NB4 (cell line): Measurements from ENCODE around the gene CRISPLD2.

Source experiments
- DNase-seq: peaks from one replicate; pipeline ENCODE4 v3.0.0; 2010; ENCODE audit warnings: low read depth
- H3K4me3 ChIP-seq: one replicate; pipeline ENCODE4 v1.5.1; 2011; ENCODE audit warnings: mild to moderate bottlenecking, low read depth, low read length, moderate library complexity
- CTCF ChIP-seq: IDR thresholded peaks from one replicate; pipeline ENCODE4 v1.5.1; 2012; ENCODE audit warnings: low read depth, low read length
- MAX ChIP-seq: IDR thresholded peaks from 2 replicates; pipeline ENCODE4 v1.6.1; 2011; ENCODE audit warnings: low read depth, low read length
- MYC ChIP-seq: IDR thresholded peaks from 2 replicates; pipeline ENCODE4 v1.6.1; 2011; ENCODE audit warnings: low read depth, low read length
- POLR2A ChIP-seq: IDR thresholded peaks from 2 replicates; pipeline ENCODE4 v1.6.1; 2011; ENCODE audit warnings: mild to moderate bottlenecking; ENCODE audit not compliant: insufficient read length; ENCODE audit errors: extremely low read depth

Gene CRISPLD2

GRCh38 chr16:84942786-84943185, 123.0 kb downstream of the CRISPLD2 start:
- no peak overlapping the region for H3K4me3 ChIP-seq
- no peak for DNase-seq
- TF ChIP-seq POLR2A: no peak

GRCh38 chr16:84943620-84944019, 123.8 kb downstream of the CRISPLD2 start:
- H3K4me3 ChIP-seq: no peak overlapping the region
- no peak for DNase-seq
- TF ChIP-seq CTCF (no peak), MAX (no peak), POLR2A (no peak), MYC (no peak)

GRCh38 chr16:84947022-84947421, 127.2 kb downstream of the CRISPLD2 start:
- no peak for TF ChIP-seq MAX
- no peak for TF ChIP-seq MYC
- no peak for TF ChIP-seq POLR2A
- no peak for TF ChIP-seq CTCF
- H3K4me3 ChIP-seq: no peak overlapping the region
- peak; percentile 90 for DNase-seq

- no peak overlapping the region for H3K4me3 ChIP-seq
- no peak for DNase-seq
- no peak for TF ChIP-seq MAX
- TF ChIP-seq POLR2A: no peak
- no peak for TF ChIP-seq CTCF
- TF ChIP-seq MYC: no peak
Measured at GRCh38 chr16:84947996-84948850, 128.4 kb downstream of the CRISPLD2 start.

GRCh38 chr16:84948851-84949610, 129.2 kb downstream of the CRISPLD2 start:
- H3K4me3 ChIP-seq: no peak overlapping the region
- DNase-seq: no peak
- TF ChIP-seq CTCF: no peak
- TF ChIP-seq MAX: no peak
- TF ChIP-seq MYC: no peak
- TF ChIP-seq POLR2A: no peak

- H3K4me3 ChIP-seq: no peak overlapping the region
- DNase-seq: no peak
- TF ChIP-seq CTCF (no peak), POLR2A (no peak), MYC (no peak), MAX (no peak)
Measured at GRCh38 chr16:84949772-84950436, 130.1 kb downstream of the CRISPLD2 start.
